HG03064 (cell line): ENCODE data around the gene CCDC85C.

ENCODE experiments used
- ATAC-seq: cut with Tn5 transposase; IDR thresholded peaks from one replicate; pipeline ENCODE4 v1.9.1; 2021; ENCODE audit warnings: low read depth; ENCODE audit not compliant: unreplicated experiment

CCDC85C gene

DNA sequence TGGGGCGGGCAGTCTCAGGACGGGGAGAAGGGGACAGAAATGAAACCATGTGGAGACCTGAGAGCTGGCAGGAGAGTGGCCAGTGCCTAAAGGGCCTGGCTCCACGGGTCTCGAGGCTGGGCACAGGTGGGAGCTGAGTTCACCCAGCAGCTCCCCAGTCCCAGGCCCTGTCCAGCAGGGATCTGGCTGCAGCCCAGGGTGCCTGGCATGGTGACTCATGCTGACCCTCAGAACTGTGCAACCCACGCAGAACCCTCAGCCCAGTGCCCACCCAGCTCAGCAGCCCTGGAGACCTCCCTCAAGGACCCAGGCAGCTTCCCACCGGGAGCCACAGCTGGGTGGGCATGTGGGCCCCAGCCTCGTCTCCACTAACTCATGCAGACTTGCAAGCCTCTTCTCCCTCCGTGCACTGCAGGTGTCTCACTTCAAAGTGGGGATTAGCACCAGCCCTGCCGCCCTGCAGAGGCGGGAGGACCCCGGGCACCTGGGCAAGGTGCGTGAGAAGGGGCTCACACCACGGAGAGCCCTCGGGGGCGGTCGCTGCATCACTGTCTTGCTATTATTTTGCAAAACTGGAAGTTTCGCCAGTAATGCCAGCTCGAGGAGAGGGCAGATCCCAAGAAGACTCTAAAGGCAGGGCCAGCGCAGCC, 76.5 kb downstream of the CCDC85C start:
- no peak for ATAC-seq

DNA sequence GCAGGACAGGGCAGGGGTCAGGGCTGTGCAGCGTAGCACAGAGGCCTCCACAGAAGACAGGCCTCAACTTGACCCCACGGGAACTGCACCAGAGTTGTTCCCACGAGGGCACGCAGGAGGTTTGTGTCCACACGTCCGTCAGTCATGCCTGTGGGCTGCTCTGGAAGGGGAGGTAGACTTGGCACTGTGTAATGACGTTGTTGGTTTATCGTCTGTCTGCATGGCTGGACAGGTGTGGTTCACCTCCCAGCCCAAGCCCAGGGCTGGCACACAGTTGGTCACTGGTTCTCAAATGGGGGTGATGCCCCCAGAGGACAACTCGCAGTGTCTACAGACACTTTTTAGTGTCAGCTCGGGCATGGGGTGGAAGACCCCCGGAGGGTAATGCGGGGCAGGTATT, 77.0 kb downstream of the CCDC85C start:
- no peak for ATAC-seq

DNA sequence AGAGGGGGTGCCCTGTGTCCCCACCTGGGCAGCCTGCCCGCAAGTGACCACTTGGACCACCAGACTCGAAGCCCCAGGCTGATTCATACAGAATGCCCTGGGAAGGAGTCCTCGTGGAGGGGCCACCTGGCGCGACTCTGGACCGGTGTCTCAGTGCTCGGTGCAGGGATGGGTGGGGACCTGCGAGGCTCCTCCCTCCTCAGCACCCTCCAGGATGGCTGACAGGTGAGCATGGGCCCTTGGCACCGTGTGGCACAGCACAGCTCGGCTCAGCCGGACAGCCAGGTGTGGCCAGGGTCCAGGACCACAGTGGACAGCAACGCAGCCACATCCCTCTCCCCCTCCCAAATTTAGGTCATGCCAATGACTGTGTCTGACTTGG, 78.3 kb downstream of the CCDC85C start:
- ATAC-seq = no peak

DNA sequence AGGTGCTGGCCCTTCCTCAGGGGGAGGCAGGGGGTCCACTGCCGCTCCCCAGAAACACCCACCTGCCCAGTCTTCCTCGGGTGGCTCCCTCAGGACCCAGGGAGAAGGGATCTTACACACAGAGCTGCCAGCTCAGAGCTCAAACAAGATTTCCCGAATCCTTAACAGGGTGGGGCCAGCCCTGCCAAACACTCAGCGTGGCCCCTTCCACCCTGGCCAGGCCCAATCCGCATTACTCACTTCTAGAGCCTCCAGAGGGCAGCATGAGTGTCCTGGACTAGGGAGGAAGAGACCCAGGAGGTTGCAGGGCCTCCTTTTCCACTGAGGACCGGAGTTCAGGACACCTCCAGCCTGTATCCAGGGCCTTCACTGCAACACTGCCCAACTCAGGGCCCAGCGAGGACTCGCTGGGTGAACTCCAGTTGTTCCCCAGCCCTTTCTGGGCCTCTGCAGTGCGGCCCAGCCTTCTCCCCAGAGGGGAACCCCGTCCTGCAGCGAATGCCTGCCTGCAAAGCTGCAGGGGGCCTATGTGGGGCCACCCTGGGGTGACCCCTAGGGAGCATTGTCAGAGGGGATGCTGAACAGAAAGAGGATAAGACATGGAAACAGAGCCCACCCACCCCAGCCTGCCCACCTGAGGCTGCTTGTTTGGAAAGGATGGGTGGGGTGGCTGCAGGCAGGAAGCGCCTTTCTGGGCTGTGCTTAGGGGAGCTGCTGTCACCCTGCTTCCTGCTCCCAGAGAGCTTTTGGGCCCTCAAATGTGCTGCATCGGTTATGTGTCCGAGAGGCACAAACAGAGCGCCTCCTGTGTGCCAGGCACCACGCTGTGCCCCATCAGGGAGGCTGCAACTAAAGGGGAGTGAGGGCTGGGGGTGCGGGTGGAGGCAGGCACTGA, 79.0 kb downstream of the CCDC85C start:
- ATAC-seq = no peak

DNA sequence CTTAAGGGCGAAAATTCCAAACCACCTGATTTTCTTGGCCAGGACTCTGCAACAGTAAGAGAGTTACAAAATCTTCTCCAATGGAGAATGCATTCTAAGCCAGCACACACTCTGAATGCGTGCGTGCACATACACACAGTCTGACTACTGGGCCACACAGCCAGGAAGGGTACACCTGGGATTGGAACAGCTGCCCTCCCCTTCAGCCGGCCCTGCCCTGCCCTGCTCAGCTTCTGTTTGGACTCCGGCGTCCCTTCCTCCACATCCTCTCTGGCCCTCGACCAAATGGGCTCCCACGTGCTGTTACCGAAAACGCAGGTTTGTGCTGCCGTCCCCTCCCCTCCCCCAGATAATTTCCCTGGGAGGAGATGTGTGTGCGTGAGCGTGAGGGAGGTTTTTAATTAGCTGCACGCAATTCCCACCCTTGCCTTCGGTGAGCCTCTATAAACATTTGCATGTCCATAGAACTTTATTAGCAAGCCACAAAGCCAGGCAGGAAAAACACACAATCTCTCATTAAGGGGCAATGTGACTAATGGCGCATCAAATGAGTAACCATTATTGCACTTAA, 79.8 kb downstream of the CCDC85C start:
- ATAC-seq = no peak

DNA sequence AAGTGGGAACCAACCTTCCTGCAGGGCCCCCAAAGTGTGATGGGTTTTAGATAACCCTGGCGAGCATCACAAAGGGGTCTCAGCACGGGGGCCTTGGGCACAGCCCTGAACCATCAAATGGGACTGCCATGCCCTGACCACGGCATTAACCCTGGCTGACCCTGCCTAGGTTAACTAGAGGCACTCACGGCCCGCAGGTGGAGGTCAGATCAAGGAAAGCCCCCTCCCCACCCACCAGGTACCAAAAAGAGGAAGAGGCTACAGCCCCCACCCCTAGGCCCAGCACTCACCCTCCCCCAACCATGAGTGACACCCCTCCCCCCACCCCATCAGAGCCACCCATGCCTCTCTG, 80.3 kb downstream of the CCDC85C start:
- no peak for ATAC-seq

DNA sequence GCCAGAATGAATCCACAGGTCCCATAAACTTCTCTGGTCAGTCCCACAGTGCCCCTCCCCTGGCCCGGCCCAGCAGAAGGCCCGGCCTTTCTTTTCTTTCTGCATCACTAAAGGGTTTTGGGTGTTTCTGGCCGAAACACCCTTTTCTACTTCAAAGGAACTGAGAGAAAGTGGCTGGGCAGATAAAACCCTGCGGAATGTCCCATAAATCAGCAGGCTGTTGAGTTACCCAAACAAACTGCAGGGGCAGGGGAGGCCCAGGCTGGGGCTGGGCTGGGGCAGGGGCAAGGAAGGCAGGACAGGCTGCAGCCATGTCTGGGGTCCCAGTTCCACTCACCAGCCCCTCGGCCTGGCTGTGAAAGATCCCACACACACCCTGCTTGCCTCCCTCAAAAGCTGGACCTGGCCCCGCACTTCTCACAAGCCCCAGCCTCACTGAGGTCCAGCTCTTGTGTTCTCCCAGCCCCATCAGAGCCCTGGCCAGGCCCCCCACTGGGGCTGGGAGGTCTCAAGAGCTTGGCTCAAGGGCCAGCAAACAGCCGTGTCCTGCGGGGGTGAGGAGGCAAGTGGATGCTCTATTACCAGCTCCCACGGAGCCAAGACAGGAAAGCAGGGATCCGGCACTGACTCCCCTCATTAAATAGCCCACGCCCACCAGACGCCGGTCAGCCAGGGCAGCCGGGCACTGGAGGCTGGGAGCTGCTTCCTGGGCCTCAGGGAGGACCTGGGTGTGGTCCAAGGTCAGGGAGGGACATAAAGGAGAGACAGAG, 80.9 kb downstream of the CCDC85C start:
- ATAC-seq = no peak

DNA sequence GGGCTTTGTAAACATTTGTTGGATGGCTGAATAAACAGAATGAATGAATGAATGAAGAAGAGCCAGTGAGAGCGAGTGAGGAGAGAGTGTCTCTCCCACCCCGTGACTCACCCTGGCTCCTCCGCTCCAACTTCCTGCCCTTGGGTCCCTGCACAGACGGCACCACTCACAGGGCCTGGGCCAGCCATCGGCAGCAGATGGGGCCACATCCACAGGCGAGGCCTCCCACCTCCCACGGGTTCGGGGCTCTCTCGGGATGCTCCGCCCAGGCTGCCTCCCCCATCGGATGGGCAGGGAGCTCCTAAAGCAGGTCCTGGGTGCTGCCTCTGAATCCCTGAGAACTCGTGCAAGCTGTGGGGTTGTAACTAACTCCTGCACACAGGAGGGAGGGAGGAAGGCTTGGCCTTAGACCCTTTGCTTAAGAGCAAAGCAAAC, 81.5 kb downstream of the CCDC85C start:
- ATAC-seq = no peak

DNA sequence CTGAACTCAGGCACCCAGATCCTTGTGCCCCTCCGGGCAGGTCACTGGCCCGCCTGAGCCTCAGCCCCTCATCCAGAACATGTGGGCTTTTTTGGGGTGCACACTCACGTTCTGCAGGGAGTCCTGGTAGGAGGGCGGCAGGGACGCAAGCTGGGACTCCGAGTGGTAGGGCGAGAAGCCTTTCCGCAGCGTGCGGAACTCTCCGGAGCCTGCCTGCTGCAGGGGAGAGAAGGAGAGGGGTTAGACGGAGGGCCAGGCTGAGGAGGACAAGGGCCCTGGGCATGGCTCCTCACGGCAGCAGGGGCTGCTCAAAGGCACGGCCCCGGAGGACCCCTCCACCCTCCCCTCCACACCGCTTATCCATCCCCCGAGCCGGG, 82.0 kb downstream of the CCDC85C start:
- ATAC-seq = no peak

DNA sequence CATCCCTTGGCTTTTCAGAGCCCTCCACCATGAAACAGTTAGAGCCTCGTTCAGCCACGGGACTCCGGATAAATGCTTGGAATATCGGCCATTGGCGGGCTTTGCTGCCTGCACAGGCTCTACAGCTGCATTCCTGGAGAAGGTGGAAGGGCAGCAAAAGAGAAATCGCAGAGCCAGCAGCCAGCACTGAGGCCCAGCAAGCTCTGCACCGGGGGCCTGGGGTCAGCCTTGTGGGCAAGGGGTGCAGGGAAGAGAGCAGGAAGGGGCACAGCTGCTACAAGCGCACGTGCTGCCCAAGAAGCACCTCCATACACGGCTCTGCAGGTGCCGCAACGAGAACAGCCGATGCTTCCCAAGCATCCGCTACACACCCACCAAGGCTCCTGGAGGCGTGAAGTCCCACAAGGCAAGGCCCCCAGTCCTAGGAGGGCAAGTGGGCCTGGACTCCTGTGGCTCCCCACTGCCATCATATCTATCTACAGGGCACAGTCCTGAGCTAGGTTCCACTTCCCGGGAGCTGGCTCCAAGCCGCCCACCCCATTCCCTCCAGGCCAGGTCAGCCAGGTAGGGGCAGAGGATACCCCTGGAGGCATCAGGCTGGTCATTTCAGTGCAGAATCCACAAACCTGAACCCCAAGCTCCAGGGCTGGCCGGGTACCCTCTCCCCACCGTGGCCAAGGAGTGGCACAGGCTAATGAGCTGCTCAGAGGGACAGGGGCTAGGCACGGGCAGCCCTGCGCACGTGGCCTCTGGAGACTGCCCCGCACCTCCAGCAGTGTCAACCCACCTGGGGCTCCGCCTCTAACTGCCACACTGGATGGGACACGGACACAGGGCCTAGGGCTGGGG, 82.6 kb downstream of the CCDC85C start:
- ATAC-seq = no peak

DNA sequence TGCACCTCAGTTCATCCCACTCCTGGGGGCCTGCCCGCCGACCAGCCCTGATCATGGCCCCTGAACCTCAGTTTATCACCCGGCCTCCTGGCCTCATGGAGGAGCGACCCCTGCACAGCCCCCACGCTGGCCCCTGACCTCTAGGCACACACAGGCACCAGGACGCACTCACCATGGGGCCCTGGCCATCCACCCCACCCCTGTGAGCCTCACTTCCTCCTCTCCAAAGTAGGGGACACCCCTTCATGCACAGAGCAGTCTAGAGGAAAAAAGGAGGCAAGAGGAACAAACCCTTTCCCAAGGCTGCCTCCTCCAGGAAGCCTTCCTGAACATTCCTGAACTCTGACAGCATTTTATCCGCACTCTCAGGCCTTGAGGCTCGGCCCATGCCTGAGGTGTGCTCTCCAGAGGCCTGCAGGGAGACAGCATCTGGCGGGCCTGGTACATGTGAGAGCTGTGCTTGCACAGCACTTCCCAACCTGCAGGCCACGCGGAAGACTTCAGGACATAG, 83.4 kb downstream of the CCDC85C start:
- no peak for ATAC-seq

DNA sequence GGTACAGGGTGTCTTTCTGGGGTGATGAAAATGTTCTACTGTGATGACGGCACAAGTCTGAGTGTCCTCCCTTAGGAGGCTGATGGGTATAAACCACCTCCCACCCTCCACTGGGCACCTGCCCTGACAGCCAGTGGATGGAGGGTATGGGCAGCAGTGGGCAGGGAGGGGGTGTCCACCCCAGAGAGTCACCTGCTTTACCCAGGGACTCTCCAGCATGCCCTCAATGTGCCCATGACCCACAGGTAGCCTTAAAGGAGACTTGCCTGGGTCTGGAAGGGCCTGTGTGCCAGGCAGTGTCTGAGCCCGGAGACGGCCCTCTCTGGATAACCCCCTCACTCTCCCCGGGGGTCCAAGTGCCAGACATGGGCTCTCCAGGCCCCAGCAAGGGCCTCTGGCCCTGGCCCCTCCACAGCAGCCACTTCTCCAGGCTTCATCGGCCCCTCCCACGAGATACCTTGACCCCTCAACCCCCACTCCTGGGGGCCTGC, 84.0 kb downstream of the CCDC85C start:
- no peak for ATAC-seq

DNA sequence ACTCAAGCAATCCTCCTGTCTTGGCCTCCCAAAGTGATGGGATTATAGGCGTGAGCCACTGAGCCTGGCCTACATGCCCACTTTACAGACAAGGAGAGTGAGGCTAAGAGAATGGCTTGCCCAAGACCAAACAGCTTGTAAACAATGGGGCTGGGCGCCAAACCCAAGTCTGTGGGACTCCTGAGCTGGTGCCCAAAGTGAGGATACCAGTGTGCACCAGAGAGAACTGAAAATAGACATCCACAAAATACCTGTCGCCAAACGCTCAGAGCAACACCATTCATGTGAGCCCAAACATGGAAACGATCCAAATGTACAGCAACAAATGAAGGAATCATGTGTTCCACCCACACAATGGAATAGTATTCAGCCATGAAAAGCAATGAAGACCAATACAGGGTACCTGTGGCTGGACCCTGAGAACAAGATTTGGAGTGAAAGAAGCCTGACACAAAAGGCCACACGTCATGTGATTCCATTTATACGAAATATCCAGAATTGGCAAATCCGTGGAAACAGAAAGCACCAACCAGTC, 84.6 kb downstream of the CCDC85C start:
- ATAC-seq = no peak

DNA sequence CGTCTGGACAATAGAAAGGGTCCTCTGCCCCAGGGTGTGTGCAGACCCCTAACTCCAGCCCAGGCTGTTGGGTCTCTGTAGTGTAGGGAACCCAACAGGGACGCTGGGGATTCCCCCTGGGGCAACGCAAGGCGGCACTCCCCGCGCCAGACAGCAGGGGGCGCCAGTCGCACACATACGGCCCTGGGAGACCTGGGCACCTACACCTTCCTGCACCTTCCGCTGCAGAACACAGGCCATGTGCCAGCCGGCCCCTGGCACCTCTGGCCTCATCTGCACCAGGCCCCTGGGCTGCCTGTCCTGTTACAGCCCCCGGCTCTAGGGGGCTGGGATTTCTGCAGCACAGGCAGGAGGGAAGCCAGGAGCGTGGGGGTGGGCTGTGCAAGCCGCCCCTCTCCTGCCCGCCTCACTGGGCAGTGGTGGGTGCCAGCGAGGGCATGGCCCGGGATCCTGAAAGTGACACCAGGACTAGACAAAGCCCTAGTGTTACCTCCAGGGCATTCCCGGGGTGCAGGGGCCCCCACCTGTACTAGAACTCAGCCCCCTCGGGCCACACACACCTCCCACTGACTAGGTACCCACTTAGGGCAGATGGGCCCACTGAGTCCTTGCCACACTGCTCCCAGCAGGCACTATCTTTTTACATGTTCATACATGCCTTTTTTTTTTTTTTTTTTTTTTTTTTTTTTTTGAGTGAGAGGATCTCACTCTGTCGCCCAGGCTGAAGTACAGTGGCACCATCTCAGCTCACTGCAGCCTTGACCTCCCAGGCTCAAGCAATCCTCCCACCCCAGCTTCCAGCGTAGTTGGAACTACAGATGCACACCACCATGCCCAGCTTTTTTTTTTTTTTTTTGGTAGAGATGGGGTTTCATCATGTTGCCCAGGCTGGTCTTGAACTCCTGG, 85.3 kb downstream of the CCDC85C start:
- peak; percentile 63 for ATAC-seq

DNA sequence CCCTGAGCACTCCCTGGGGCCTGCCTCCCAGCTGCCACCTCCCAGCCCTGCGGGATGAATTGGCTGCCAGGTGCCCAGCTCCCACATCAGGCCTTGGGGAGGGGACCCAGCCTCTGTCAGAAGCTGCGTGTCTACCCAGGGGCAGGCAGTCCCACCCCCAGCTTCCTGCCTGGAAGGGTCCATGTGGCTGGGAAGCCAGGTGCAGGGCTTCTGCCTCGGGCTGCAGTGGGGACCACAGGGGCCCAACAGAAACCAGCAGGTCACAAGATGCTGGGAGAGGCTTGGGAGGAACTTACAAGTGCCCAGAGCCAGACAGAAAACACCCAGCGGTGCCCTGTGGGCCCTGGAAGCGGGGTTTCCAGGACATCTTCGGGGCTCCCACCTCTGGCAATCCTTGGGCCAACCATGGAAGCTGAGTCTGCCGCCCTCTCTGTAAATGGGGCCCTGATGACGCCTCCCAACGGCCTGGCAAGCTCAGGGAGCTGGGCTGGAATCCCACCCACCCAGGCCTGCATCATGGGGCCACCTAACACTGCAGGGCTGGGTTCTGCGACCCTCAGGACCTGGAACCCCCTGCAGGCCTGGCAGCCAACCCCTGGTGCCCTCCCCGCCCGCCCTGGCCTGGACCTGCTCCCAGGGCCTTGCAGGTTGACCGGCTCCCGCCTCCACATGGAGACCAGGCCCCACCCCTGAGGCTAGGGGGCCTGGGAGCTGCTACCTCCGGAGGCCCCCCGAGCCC, 86.2 kb downstream of the CCDC85C start:
- no peak for ATAC-seq

DNA sequence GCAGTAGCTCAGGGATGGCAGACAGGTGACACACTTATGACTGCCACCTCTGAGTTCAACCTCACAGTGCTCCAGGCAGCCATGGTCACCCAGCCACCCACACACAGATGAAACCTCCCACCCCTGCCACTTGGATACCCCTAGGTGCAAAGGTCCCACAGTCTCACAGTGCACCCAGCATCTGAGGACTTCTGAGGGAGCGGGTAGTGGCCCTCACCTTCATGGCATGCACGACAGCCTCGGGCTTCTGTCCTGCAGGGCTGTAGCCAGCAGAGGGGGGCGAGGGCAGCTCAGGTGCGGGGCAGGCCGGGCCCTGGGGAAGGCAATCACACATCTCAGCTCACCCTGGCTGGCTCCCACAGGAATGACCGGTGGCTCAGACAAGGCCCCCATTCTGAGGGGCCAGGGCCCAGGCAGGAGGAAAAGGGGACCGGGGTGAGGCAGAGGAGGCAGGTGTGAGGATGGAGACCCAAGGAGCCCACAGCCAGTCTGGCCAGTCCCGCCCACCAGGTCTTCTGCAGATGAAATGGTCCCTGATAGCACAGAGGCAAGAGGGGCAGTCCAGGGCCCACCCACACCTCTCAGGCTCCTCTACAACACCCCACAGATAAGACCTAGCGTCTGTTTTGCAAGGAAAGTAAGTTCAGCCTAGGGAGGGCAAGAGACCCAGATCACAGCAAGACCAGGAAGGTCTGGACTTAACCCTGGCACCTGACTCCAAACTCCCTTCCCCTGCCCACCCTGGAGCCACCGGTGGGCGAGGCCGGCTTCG, 87.0 kb downstream of the CCDC85C start:
- no peak for ATAC-seq
